ENCODE data around the gene OR5V1. TPM values are rescaled to one million over a fixed set of nuclear protein-coding genes. Genes with fewer than 3 reads are reported as not detected.
"Not testable (repeated sequence)": the region's sequence is repeated elsewhere in the genome, so short reads cannot be mapped to it uniquely, and the experiment has no call there.

OR5V1 gene
- total RNA-seq: not detected

DNA sequence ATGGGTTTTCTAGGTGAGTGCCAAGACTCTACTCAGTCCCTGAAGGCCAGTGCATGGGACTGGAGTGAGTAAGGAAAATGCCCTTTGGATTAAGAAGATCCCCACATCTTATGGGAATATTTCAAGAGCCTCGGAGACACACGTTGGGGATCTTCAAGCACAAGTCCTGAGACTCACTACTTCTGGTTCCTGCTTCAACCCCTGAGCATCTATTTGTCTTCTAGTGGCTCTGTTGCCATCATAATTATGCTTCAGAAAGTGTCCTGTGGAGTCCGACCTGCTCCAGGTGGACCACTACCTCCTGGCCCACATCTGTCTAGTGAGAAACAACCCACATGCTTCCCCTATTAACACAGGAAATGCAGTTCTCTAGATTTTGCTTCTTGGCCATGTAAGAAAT, at the start of gene OR5V1:
TSS of gene OR5V1 (minus strand) at position 101 of the 400 bp plus-strand sequence. CDS start 12,670 bp downstream, outside the sequence.
- DNase-seq (ENCODE audit: low spot score): no peak

GRCh38 chr6:29414588-29414987, 45.9 kb upstream of the OR5V1 start, which contains the start of gene OR12D1:
Gene OR12D1, plus strand, starts transcription at chr6:29414928.
- DNase-seq (ENCODE audit: low spot score): no peak

DNA sequence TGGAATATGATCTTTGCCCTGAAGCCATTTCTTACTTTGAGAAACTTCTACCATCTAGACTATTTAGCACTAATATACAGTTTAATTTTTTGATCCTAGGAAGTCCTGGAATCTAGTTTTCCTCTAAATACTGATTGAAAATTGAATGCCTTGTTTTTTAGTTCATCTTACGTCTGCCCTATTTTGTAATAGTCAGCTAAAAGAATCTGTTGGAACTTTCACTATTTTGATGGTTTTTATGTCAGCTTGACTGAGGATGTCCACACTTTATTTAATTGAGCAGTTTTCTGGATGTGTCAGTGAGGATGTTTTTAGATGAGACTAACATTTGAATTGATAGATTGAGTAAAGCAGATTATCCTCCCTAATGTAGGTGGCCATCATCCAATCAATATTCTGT, 35.1 kb upstream of the OR5V1 start:
- DNase-seq (ENCODE audit: low spot score): no peak

- no peak for DNase-seq (ENCODE audit: low spot score)
Measured at GRCh38 chr6:29399525-29399924, 30.9 kb upstream of the OR5V1 start.

DNA sequence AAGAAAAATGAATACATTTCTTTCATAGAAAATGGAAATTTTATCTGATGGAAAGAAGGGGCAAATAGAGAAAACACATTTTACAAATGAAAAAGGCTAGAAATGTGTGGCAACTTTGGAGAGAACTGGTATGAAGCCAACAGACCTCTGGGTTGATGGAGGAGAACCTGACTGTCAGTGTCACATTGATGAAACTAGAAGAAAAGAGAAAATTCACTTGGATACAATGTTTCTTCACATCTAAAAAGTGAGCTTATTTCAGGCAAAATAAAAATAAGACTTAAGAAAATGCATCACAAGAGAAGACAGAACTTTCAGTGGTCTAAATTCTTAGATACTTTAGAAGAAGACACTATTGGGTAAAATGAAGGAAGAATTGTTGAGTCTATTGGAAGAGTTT, 26.7 kb upstream of the OR5V1 start, which contains the start of gene OR12D2:
TSS of gene OR12D2 (plus strand) at position 301 of the 400 bp plus-strand sequence. CDS start 1,069 bp downstream, outside the sequence.
- DNase-seq (ENCODE audit: low spot score): no peak

- DNase-seq (ENCODE audit: low spot score): no peak
Measured at GRCh38 chr6:29388533-29388932, 19.9 kb upstream of the OR5V1 start.

GRCh38 chr6:29376003-29376402, 7.3 kb upstream of the OR5V1 start:
- DNase-seq (ENCODE audit: low spot score): no peak

DNA sequence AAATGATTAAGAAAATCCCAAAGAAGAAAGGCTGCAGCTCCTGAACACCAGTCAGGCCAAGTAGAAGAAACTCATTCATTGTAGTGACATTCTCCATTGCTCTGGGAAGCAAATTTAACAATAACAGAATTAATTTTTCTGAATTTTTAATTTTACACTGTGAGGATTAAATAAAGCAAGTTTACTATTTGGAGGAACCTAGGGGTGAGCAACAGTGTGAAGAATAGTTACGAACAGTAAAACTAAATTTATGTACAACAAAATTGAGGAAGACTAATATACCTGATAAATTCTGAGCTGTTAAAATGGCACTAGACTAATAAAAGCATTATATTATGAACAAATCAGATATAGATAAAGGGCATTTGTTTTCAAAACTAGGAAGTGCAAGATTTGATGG, 6.5 kb upstream of the OR5V1 start, which contains the start of gene OR12D3:
TSS of gene OR12D3 (minus strand) at position 101 of the 400 bp plus-strand sequence. CDS start at position 97, 4 bp downstream.
- no peak for DNase-seq (ENCODE audit: low spot score)

GRCh38 chr6:29355603-29356002, 13.1 kb downstream of the OR5V1 start:
- DNase-seq (ENCODE audit: low spot score): no peak

DNA sequence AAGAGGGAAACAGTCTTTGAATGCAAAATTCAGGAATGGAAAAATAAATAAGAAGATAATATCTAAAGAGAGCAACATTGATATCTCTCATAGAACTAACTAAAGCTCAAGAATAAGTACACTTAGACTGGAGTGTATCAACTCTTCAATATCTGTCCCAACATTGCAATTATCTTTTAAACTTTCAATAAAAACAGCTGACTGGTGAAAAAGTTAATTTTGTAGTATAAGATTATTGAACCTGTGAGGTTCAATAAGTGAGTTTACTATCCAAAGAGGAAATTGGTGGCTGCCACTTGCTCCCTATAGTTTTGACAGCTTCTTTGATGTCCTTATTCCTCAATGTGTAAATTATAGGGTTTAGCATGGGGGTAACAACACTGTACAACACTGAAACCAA, 13.7 kb downstream of the OR5V1 start:
- no peak for DNase-seq (ENCODE audit: low spot score)

DNA sequence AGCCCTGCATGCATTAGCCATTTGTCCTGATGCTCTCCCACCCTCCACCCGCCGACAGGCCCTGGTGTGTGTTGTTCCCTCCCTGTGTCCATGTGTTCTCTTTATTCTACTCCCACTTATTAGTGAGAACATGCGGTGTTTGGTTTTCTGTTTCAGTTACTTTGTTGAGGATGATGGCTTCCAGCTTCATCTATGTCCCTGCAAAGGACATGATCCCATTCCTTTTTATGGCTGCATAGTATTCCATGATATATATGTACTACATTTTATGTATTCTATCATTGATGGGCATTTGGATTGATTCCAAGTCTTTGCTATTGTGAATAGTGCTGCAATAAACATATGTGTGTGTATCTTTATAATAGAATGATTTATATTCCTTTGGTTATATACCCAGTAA, 19.3 kb downstream of the OR5V1 start:
- DNase-seq (ENCODE audit: low spot score): not testable (repeated sequence)

DNA sequence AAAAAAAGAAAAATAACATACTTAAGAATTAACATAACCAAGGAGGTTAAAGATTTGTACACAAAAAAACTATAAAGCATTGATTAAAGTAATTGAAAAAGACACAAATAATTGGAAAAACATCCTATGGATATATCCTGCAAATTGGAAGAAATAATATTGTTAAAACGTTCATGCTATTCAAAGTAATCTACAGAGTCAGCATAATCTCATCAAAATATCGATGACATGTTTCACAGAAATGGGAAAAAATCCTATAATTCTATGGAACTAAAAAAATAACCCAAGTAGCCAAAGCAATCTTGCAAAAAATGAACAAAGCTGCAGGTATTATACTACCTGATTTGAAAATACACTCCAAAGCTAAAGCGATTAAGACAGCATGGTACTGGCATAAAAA, 23.3 kb downstream of the OR5V1 start:
- no peak for DNase-seq (ENCODE audit: low spot score)

DNA sequence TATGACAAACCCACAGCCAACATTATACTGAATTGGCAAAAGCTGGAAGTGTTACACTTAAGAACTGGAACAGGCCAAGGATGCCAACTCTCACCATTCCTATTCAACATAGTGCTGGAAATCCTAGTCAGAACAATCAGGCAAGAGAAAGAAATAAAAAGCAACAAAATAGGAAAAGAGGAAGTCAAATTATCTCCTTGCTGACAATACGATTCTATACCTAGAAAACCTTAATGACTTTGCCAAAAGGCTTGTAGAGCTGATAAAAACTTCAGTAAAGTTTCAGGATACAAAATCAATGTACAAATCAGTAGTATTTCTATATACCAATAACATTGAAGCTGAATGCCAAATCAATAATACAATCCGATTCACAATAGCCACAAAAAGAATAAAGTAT, 32.4 kb downstream of the OR5V1 start:
- no peak for DNase-seq (ENCODE audit: low spot score)

DNA sequence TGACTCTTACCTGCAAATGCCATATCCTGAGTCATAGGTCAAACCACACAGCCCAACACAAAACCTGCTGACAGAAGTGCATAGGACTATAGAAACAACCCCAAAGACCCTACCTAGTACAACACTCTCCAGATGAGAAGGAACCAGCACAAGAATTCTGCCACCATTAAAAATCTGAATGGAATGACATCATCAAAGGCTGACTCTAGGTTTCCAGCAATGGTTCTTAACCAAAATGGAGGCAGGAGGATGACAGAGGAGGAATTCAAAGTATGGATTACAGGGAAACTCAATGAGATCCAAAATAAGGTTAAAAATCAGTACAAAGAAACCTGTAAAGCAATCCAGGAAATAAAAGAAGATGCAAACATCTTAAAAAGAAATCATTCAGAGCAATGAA, 36.0 kb downstream of the OR5V1 start:
- DNase-seq (ENCODE audit: low spot score): no peak

DNA sequence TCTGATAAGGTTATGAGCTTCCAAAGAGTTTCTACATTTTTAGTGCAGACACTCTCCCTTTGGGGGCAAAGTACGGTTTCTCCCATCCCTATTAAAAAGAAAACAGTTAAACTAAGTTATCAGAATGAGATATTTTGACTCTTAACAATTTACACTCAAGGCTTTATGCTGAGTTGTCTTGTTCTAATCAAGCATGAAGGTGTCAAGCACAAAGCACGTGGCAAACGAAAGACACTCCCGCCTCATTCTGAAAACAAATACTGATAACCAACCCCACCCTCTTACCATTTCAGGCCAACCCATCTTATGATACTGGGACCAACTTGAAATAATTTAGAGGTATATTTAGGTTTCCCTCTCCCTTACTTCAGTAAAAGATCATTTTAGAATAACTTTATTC, 42.9 kb downstream of the OR5V1 start:
- no peak for DNase-seq (ENCODE audit: low spot score)

GRCh38 chr6:29323332-29323731, 45.3 kb downstream of the OR5V1 start:
- DNase-seq (ENCODE audit: low spot score): not testable (repeated sequence)

DNA sequence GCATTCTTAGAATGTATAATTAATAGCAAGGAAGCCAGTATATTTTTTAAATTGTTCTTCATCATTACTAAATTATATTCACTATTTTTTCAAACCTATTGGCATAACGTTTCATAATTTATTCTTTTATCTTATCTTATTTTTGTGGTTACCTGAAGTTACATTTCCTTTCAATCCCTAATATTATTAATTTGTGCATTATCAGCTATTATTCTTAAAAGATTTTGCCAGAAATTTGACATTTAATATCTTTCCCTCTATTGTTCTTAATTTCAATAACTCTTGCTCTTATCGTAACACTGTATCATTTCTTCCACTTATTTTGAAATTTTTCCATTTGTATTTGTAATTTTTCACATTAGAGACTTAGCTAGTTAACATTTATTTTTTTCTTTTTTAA, 48.7 kb downstream of the OR5V1 start:
- DNase-seq (ENCODE audit: low spot score): no peak

Other genes starting within 250 kb of the OR5V1 start
- gene OR2J2, start 198.0 kb downstream of the OR5V1 start, total RNA-seq: not detected
- gene OR14J1, start 67.2 kb downstream of the OR5V1 start, total RNA-seq: 0.20 TPM
- not detected for gene OR12D3, start 6.4 kb upstream of the OR5V1 start, total RNA-seq
- not detected for gene OR12D2, start 26.8 kb upstream of the OR5V1 start, total RNA-seq
- gene OR12D1, start 46.1 kb upstream of the OR5V1 start, total RNA-seq: not detected
- gene OR10C1, start 70.4 kb upstream of the OR5V1 start, total RNA-seq: not detected
- gene OR11A1, start 88.2 kb upstream of the OR5V1 start, total RNA-seq: not detected
- not detected for gene OR2H1, start 88.3 kb upstream of the OR5V1 start, total RNA-seq
- gene MAS1L, start 119.1 kb upstream of the OR5V1 start, total RNA-seq: 0.26 TPM
- not detected for gene UBD, start 190.9 kb upstream of the OR5V1 start, total RNA-seq
- not detected for gene OR2H2, start 216.3 kb upstream of the OR5V1 start, total RNA-seq

Measured in mucosa of gallbladder (tissue), 1 donor.